Ascending aorta (tissue), 2 donors: ENCODE results near the gene FGF19. TPM values are rescaled to one million over a fixed set of nuclear protein-coding genes. Genes with fewer than 3 reads are reported as not detected.

Source experiments
- DNase-seq, 2 donors: peaks; one replicate each; pipeline ENCODE4 v3.0.0-alpha.2; 2019; ENCODE audit warnings: low spot score in 2 of 2
- H3K27ac ChIP-seq, 2 donors: fragments of 200-600 bp; sonication (generic); one replicate each; pipeline ENCODE4 v1.5.1; 2016 to 2017; ENCODE audit warnings: mild to moderate bottlenecking in 1 of 2
- H3K27me3 ChIP-seq: fragments of 200-600 bp; sonication (generic); one replicate; pipeline ENCODE4 v1.5.1; 2017
- H3K36me3 ChIP-seq, 2 donors: fragments of 200-600 bp; sonication (generic); one replicate each; pipeline ENCODE4 v1.5.1; 2016
- H3K4me1 ChIP-seq, 2 donors: fragments of 200-600 bp; sonication (generic); one replicate each; pipeline ENCODE4 v1.5.1; 2016 to 2017; ENCODE audit warnings: mild to moderate bottlenecking in 1 of 2
- H3K4me3 ChIP-seq, 2 donors: fragments of 200-600 bp; sonication (generic); one replicate each; pipeline ENCODE4 v1.5.1; 2016 to 2017; ENCODE audit warnings: mild to moderate bottlenecking in 1 of 2
- H3K9me3 ChIP-seq, 2 donors: fragments of 200-600 bp; sonication (generic); one replicate each; pipeline ENCODE4 v1.5.1; 2016
- CTCF ChIP-seq, 3 experiments: fragments of 200-600 bp in 2 of 3; fragments of 450-650 bp in 1 of 3; sonication (generic) in 2 of 3; IDR thresholded peaks; one replicate each; pipeline ENCODE4 v1.5.1; 2016 to 2019; ENCODE audit warnings: antibody characterized with exemption in 3 of 3, mild to moderate bottlenecking in 1 of 3, moderate library complexity in 1 of 3
- intact Hi-C: fragments of 100-400 bp; cut with DNase I; formaldehyde crosslinking; loops from one replicate; pipeline ENCODE4 v1.15.1; 2023
- total RNA-seq: library from RNA; depleted of rRNA; stranded (reverse); fragments of >200 nt; gene quantifications from one replicate; pipeline ENCODE4 v1.1.0, GENCODE V29; 2016

FGF19 gene
- total RNA-seq, 1 donor from 2014 or later: not detected

DNA sequence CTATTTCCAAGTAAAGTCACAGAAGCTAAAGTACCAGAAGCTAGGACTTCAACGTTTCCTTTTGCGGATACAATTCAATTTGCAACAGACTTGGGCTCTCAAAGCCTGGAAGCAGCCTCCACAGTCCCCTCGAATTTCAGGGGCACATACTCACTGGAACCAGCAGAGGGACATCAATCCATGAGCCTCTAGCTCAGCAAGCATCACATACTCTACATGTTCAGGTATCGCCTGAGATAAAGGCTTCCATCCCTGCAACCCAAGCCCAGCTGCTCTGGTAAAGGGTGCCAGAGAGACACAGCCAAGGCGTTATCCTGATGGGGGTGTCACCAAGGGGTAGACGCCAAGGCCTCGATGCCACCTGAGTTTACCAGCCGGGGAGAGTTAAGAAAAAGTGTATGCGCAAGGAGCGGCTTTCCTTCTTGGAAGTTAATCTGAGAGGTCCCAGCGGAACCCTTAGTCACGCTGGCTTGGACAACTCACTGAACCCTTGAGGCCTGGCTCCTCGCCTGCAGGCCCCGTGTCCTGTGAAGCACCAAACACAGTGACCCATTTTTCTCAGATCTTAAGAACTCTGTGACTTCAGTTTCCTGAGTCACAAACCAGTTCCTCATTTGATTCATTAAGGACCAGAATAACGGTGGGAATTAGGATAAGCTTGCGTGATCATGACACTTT, 41.7 kb downstream of the FGF19 start:
- Histone ChIP-seq H3K36me3 (peaks cover 28 to 35% of the 10 kb centered on the region in 2 donors), H3K9me3 (no peaks in the 10 kb centered on the region), H3K4me3 (no peak overlapping the region), H3K27me3 (no peaks in the 10 kb centered on the region), H3K4me1 (no peaks in the 10 kb centered on the region), H3K27ac (no peak overlapping the region)
- intact Hi-C loops: no loop called here
- TF ChIP-seq CTCF (IDR thresholded peaks at IDR 0.05): no peak
- DNase-seq: no peak

DNA sequence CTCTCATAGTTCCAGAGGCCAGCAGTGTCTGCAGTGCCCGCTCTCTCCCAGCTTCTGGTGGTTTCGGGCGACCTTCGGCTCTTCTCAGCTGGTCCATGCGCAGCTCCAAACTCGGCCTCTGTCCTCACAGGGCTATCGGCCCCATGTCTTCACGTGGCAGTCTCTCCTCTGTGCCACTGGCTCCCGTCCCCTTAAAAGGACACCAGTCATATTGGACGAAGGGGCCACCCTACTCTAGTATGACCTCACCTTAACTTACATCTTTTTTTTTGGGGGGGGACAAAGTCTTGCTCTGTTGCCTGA, 42.5 kb downstream of the FGF19 start:
- DNase-seq: no peak
- H3K4me3 ChIP-seq: no peak overlapping the region
- no peak overlapping the region for H3K27ac ChIP-seq
- peaks cover 22 to 27% of the 10 kb centered on the region in 2 donors for H3K36me3 ChIP-seq
- intact Hi-C loops: no loop called here
- no peaks in the 10 kb centered on the region for H3K4me1 ChIP-seq
- H3K9me3 ChIP-seq: no peaks in the 10 kb centered on the region
- no peaks in the 10 kb centered on the region for H3K27me3 ChIP-seq
- TF ChIP-seq CTCF (IDR thresholded peaks at IDR 0.05): no peak

DNA sequence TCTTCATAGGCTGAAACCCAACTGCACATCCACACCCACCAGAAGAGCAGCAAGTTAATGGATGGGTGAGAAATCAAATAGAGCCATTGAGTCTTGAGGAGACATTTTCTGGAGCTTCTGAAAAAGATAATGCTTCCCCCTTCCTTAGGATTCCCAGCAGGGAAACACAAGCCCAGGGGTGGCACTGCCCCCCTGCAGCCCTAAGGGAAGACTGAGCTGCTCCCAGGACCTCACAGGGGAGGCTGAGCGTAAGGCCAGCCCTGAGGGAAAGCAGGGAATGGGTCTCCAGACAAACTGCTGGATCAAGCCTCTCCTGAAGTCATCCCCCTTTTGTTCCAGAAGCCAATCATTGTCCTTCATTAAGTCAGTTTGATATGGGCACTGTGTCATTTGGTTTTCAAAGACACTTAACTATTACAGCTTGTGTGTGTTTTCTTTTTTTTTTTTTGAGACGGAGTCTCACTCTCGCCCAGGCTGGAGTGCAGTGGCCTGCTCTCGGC, 43.8 kb downstream of the FGF19 start:
- no peak for TF ChIP-seq CTCF (IDR thresholded peaks at IDR 0.05)
- Histone ChIP-seq H3K27ac (no peak overlapping the region), H3K4me3 (no peak overlapping the region), H3K27me3 (no peaks in the 10 kb centered on the region), H3K9me3 (no peaks in the 10 kb centered on the region), H3K4me1 (no peaks in the 10 kb centered on the region), H3K36me3 (peaks cover 12 to 13% of the 10 kb centered on the region in 2 donors)
- intact Hi-C loops: no loop called here
- DNase-seq: no peak

GRCh38 chr11:69659591-69659990, 44.2 kb downstream of the FGF19 start:
- Histone ChIP-seq H3K4me1 (no peaks in the 10 kb centered on the region), H3K4me3 (no peak overlapping the region), H3K27ac (no peak overlapping the region), H3K9me3 (no peaks in the 10 kb centered on the region), H3K36me3 (peaks cover 7 to 10% of the 10 kb centered on the region in 2 donors), H3K27me3 (no peaks in the 10 kb centered on the region)
- intact Hi-C loops: no loop called here
- no peak for DNase-seq
- TF ChIP-seq CTCF (IDR thresholded peaks at IDR 0.05): no peak

GRCh38 chr11:69658626-69659450, 45.0 kb downstream of the FGF19 start:
- Histone ChIP-seq H3K27me3 (no peaks in the 10 kb centered on the region), H3K4me3 (no peak overlapping the region), H3K4me1 (no peaks in the 10 kb centered on the region), H3K36me3 (peaks cover 3 to 10% of the 10 kb centered on the region in 2 donors), H3K9me3 (no peaks in the 10 kb centered on the region), H3K27ac (no peak overlapping the region)
- no peak for DNase-seq
- intact Hi-C loops: no loop called here
- TF ChIP-seq CTCF (IDR thresholded peaks at IDR 0.05): no peak
